Measurements from ENCODE around the gene C3orf52.

C3orf52 gene

GRCh38 chr3:112124907-112125607, 38.9 kb downstream of the C3orf52 start:
- Histone ChIP-seq H3K9ac (ENCODE audit: low read length) (no peak overlapping the region), H3K9me3 (replicated peaks; ENCODE audit: insufficient read depth, low read length) (no peaks in the 10 kb centered on the region), H3K9me2 (replicated peaks; ENCODE audit: insufficient read depth, low read length) (no peaks in the 10 kb centered on the region), H2AFZ (ENCODE audit: low read length) (no peak overlapping the region), H3K36me3 (replicated peaks; ENCODE audit: insufficient read depth, low read length) (0 out of 2 replicates have a peak, but pooled peaks cover 3% of the 10 kb centered on the region), H3K4me2 (ENCODE audit: low read depth, low read length) (no peak overlapping the region), H4K20me1 (ENCODE audit: insufficient read depth, low read length) (no peaks in the 10 kb centered on the region), H3F3A (ENCODE audit: insufficient read depth, low read length) (peaks cover 49% of the 10 kb centered on the region), H3K4me3 (ENCODE audit: low read length) (no peak overlapping the region), H3K27me3 (replicated peaks; ENCODE audit: insufficient read depth, low read length) (no peaks in the 10 kb centered on the region), H3K4me1 (ENCODE audit: low read length) (peaks cover 81% of the 10 kb centered on the region), H3K79me2 (ENCODE audit: low read length) (peaks cover 50% of the 10 kb centered on the region), H3K27ac (ENCODE audit: low read length) (no peak overlapping the region)
- TF ChIP-seq EZH2 (optimal IDR thresholded peaks at IDR 0.05; ENCODE audit: low read depth, low read length) (no peak), EZH2phosphoT487 (IDR thresholded peaks at IDR 0.05; ENCODE audit: low read length) (no peak)
- TF ChIP-seq, protein P1, sequence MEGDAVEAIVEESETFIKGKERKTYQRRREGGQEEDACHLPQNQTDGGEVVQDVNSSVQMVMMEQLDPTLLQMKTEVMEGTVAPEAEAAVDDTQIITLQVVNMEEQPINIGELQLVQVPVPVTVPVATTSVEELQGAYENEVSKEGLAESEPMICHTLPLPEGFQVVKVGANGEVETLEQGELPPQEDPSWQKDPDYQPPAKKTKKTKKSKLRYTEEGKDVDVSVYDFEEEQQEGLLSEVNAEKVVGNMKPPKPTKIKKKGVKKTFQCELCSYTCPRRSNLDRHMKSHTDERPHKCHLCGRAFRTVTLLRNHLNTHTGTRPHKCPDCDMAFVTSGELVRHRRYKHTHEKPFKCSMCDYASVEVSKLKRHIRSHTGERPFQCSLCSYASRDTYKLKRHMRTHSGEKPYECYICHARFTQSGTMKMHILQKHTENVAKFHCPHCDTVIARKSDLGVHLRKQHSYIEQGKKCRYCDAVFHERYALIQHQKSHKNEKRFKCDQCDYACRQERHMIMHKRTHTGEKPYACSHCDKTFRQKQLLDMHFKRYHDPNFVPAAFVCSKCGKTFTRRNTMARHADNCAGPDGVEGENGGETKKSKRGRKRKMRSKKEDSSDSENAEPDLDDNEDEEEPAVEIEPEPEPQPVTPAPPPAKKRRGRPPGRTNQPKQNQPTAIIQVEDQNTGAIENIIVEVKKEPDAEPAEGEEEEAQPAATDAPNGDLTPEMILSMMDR (IDR thresholded peaks at IDR 0.05; ENCODE audit: low read length): no peak
- DNase-seq: no peak

DNA sequence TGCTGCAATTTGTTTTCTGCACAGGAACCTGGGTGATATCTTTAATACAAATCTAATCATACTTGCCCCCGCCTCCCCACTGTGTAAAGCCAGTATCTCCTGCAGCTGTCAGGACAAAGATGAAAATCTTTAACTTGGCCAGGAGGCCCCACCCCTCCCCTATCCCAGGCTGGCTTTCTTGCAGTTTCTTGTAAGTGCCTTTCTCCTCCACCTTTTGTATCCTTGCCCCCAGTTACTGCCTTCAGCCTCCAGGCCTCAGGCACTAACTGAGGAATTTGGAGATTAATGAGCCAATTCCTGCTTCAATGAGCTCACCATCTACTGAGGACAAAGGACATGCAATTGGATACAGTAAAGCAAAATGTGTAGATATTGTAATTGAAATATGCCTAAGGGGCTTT, 40.3 kb downstream of the C3orf52 start:
- H3K9ac ChIP-seq (ENCODE audit: low read length): peak overlapping the region; percentile 40
- H2AFZ ChIP-seq (ENCODE audit: low read length): no peak overlapping the region
- no peaks in the 10 kb centered on the region for H3K9me3 ChIP-seq (replicated peaks; ENCODE audit: insufficient read depth, low read length)
- peak overlapping the region; percentile 81; the same call in 1 of the 2 replicates for H3K27ac ChIP-seq (ENCODE audit: low read length)
- DNase-seq: no peak
- no peaks in the 10 kb centered on the region for H4K20me1 ChIP-seq (ENCODE audit: insufficient read depth, low read length)
- no peaks in the 10 kb centered on the region for H3K9me2 ChIP-seq (replicated peaks; ENCODE audit: insufficient read depth, low read length)
- 0 out of 2 replicates have a peak, but pooled peaks cover 3% of the 10 kb centered on the region for H3K36me3 ChIP-seq (replicated peaks; ENCODE audit: insufficient read depth, low read length)
- H3K4me2 ChIP-seq (ENCODE audit: low read depth, low read length): peak overlapping the region; percentile 68
- no peak for TF ChIP-seq EZH2phosphoT487 (IDR thresholded peaks at IDR 0.05; ENCODE audit: low read length)
- no peak for TF ChIP-seq EZH2 (optimal IDR thresholded peaks at IDR 0.05; ENCODE audit: low read depth, low read length)
- TF ChIP-seq, protein P1 (IDR thresholded peaks at IDR 0.05; ENCODE audit: low read length): no peak
- H3K4me3 ChIP-seq (ENCODE audit: low read length): no peak overlapping the region
- peaks cover 58% of the 10 kb centered on the region for H3K79me2 ChIP-seq (ENCODE audit: low read length)
- peaks cover 80% of the 10 kb centered on the region for H3K4me1 ChIP-seq (ENCODE audit: low read length)
- no peaks in the 10 kb centered on the region for H3K27me3 ChIP-seq (replicated peaks; ENCODE audit: insufficient read depth, low read length)
- peaks cover 50% of the 10 kb centered on the region for H3F3A ChIP-seq (ENCODE audit: insufficient read depth, low read length)

DNA sequence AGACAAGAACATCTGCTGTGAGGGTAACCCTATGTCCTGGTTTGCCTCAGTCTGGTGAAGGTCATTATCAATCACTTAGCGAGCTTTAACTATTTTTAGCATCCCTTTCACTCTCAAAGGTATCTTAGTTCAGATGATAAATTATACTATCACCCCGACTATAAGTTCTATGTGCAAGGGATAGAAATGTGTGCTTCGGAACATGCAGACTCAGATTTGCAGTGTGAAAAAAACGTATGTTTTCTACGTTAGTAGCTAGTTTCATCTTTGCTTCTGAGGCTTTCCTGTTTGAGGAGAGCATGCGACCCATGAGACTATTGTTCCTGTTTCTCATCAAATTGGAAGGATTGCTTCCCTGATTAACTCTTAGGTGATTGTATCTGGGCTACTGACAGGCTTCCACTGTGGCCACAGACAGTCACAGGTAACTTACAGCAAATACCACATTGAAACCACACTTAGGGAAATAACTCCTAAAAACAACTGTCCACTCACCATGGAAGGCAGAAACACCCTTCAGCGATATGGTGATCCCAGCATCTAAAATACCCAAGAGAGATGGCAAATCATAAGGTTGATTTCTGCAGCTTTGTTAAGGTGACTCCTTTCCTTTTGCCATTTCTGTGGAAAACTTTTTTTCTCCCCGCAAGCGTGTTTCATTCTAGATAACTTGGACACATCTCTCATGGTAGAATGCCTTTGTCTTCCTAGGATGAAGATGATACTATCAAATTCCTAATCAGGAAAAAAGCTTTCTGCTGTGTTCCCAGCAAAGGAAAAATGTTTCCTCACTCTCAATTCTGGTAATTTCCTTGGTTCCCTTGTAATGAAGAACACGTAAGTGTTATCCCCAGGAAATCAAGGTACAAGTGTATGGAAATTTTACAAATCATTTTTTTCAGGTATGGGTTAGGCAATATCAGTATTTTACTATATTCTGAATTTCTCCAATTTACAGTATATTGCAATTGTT, 41.6 kb downstream of the C3orf52 start:
- Histone ChIP-seq H3K27ac (ENCODE audit: low read length) (peak overlapping the region; percentile 81), H2AFZ (ENCODE audit: low read length) (no peak overlapping the region), H3K9me3 (replicated peaks; ENCODE audit: insufficient read depth, low read length) (no peaks in the 10 kb centered on the region), H3K4me3 (ENCODE audit: low read length) (peak overlapping the region; percentile 24), H3F3A (ENCODE audit: insufficient read depth, low read length) (peaks cover 52% of the 10 kb centered on the region), H4K20me1 (ENCODE audit: insufficient read depth, low read length) (no peaks in the 10 kb centered on the region), H3K9me2 (replicated peaks; ENCODE audit: insufficient read depth, low read length) (no peaks in the 10 kb centered on the region), H3K79me2 (ENCODE audit: low read length) (peaks cover 66% of the 10 kb centered on the region), H3K9ac (ENCODE audit: low read length) (peak overlapping the region; percentile 40), H3K4me1 (ENCODE audit: low read length) (peaks cover 68% of the 10 kb centered on the region), H3K4me2 (ENCODE audit: low read depth, low read length) (peak overlapping the region; percentile 68), H3K36me3 (replicated peaks; ENCODE audit: insufficient read depth, low read length) (0 out of 2 replicates have a peak, but pooled peaks cover 3% of the 10 kb centered on the region), H3K27me3 (replicated peaks; ENCODE audit: insufficient read depth, low read length) (no peaks in the 10 kb centered on the region)
- DNase-seq: peak; percentile 42
- TF ChIP-seq EZH2 (optimal IDR thresholded peaks at IDR 0.05; ENCODE audit: low read depth, low read length): no peak
- TF ChIP-seq, protein P1 (IDR thresholded peaks at IDR 0.05; ENCODE audit: low read length): no peak
- TF ChIP-seq EZH2phosphoT487 (IDR thresholded peaks at IDR 0.05; ENCODE audit: low read length): no peak

Data from MM.1S (cell line).